ENCODE measurements around the gene LRRC74A.

- TF ChIP-seq CTCF (IDR thresholded peaks at IDR 0.05) (no peak), POLR2A (IDR thresholded peaks at IDR 0.05; ENCODE audit: low read depth) (no peak)
These were observed 17.2 kb upstream of the LRRC74A start for GRCh38 chr14:76808990-76809389.
